HK-2 (cell line): ENCODE data around the gene CFP.
A peak's percentile ranks its signal among the peaks of the same experiment; 100 is the strongest.

Experiments used
- DNase-seq: peaks from one replicate; pipeline ENCODE4 v3.0.0-alpha.2; 2018; ENCODE audit not compliant: unreplicated experiment

CFP gene

GRCh38 chrX:47637546-47638195 lies 7.9 kb upstream of the CFP start:
- no peak for DNase-seq

DNA sequence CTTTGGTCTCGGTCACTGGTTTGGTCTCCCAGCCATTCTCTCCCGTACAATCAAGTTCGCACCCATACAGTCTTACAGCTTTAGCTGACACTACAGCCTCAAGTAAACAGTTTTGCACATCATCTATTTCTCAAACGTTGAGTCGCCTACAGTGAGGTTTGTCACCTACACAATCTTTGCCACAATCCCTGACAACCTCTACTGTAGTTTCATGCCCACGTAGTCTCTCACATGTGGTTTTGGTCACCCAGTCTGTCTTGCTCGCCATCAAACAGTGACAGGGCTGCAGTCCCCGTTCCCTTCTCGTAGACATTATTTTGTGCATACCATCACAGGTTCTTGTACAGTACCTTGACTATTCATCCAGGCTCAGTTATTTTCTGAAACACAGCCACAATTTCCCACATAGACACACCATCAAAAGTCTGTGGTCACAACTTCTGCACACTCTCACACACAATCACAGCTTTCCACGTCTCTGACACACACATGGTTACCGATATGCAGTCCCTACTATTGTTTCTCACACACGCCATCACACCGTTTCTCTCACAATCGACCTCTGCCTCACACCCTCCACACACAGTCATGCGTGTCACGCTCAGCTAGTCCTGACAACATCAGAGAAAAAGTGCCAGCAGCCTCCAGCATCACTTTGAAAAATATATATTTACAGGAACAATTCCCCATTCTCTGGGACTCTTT lies 5.3 kb upstream of the CFP start:
- no peak for DNase-seq

GRCh38 chrX:47633689-47634590 lies 4.2 kb upstream of the CFP start:
- DNase-seq: no peak

DNA sequence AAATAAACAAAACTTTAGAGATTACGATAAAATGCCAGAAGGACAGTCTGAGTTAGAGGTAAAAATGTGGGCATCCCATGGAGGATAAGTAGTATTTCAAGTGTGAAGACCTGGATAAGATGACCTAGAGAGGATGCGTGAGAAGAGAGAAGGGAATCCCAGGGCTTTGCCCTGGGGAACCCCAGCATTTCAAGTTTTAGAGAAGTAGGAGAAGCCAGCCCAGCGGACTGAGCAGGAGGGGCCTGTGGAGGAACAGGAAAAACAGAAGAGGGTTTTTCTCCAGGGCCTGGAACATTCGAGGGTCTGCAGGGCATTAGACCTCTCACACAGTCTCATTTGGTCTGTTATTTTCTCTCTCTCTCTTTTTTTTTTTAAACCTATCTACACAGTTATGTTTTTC lies 2.9 kb upstream of the CFP start:
- no peak for DNase-seq

DNA sequence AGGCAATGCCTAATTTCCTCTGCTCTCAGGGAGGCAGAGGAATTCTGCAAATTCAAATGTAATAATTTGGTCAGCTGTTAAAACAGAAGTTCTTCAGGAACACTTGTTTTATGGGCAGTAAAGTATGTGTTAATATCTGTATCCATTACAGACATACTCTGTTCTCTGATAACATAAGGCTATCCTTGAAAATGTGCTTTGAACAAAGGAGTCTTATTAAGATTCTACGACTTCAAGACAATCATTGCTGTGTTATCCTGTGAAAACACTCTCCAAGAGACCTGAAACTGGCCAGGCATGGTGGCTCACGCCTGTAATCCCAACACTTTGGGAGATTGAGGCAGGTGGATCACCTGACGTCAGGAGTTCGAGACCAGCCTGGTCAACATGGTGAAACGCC lies 1.9 kb upstream of the CFP start:
- no peak for DNase-seq

DNA sequence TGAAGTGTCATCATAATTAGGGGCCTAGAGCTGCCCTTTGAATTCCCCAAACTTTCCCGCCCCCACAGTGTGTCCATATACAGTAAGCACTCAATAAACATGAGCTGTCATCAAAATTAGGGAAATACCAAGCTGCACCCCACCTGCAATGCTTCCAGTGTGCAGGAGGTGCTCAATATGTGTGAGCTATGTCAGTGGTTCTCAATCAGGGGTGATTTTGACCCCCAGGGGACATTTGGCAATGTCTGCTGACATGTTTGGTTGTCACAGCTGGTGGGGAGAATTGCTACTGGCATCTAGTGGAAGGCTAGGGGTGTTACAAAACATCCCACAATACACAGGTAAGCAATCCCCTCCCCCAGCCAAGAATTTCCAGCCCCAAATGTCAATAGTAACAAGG lies 748 bp downstream of the CFP start:
- no peak for DNase-seq

DNA sequence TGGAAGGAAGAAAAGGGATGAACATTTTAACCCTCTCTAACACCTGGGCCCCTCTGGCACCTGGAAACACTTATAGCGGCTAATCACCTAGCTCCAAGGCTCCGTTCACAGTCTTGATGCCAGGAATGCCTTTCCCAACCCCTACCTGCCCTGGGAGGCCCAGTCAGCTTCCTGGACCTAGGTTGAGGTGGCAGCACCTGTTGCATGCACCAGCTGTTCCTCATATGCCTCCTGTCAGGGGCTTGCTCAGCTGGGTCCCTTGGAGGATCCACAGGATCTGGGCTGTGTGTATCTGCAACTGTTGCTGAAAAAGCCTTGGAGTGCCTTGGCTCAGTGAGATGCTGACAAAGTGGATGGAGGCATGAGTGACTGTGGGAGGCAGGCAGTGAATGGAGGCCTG lies 4.4 kb downstream of the CFP start:
- DNase-seq: no peak

DNA sequence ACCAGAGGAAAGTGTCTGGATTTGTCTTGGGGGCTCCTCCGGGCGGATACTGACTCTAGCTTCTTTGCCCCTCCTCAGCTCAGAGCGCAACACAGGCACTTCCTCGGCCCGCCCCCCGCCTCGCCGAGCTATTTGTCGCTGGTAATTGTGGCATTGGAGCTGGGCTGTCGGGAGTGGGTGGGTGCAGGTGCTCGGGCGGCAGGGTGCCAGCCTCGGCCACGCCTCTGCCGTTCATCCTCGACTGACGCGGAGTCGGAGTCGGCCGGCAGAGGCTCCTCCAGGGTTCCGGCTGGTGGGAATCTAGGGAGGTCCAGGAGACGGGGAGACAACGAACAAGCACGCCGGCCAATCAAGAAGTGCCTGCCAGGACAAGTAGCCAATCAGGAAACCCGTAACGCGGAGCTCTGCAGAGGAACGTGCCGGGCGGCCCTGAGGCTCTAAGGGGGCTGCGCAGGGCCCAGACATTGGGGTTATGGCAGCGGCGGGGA lies 6.1 kb downstream of the CFP start:
- DNase-seq: peak; percentile 81

DNA sequence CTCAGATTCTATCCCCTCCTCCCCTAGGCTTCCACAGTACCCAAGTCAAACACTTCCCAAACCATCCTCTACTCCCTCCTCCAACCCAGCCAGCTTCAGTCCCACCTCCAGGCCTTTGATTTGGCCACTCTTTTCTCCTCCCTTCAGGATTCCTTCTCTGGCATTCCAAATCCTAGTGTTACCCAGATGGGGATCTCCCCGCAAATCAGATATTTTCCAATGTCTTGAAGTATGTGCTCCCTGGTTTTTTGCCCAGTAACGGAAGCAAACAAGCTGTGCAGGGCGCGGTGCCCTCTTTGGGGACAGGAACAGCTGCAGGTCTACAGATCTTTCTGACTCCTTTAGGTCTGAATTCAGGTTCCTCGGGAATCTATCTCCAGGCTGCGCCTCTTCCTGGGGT lies 7.9 kb downstream of the CFP start:
- no peak for DNase-seq

DNA sequence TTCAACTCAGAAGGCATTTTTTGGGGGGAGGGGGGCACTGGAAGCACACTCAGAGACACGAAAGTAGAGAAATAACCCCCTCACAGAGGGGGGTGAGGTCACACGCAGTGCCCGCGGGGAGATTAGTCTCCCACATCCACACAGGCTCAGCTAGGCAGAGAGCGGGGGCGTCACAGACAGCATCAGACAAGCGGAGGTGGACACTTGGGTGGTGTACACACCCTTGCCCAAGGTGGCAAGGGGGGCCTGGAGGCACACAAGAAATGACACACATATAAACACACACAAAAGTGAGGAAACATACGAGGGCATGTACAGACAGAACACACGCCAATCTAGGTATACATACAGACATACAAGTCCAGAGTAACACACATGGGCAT lies 9.4 kb downstream of the CFP start:
- DNase-seq: no peak

DNA sequence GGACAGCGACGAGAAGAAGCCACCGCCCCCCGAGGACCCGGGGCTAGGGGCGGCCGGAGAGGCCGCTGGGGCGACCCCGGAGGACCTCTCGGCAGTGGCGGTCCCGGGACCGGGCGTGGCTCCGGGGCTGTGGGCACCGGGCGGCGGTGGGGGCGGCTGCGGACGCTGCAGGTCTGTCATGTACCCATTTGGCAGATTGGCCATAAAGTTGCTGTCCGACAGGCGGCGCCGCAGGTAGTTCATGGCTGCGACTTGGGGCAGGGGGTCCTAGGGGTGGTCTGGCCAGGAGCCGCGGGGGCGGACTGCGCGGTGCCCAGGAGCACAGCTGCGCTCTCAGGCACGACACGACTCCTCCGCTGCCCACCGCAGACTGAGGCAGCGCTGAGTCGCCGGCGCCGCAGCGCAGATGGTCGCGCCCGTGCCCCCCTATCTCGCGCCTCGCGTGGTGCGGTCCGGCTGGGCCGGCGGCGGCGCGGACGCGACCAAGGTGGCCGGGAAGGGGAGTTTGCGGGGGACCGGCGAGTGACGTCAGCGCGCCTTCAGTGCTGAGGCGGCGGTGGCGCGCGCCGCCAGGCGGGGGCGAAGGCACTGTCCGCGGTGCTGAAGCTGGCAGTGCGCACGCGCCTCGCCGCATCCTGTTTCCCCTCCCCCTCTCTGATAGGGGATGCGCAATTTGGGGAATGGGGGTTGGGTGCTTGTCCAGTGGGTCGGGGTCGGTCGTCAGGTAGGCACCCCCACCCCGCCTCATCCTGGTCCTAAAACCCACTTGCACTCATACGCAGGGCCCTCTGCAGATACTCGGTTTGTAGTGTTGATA lies 10.0 kb downstream of the CFP start, which contains the start of gene SYN1:
TSS of gene SYN1 (minus strand) at position 372 of the 817 bp plus-strand sequence. CDS start at position 243, 129 bp downstream.
- peak; percentile 79 for DNase-seq

DNA sequence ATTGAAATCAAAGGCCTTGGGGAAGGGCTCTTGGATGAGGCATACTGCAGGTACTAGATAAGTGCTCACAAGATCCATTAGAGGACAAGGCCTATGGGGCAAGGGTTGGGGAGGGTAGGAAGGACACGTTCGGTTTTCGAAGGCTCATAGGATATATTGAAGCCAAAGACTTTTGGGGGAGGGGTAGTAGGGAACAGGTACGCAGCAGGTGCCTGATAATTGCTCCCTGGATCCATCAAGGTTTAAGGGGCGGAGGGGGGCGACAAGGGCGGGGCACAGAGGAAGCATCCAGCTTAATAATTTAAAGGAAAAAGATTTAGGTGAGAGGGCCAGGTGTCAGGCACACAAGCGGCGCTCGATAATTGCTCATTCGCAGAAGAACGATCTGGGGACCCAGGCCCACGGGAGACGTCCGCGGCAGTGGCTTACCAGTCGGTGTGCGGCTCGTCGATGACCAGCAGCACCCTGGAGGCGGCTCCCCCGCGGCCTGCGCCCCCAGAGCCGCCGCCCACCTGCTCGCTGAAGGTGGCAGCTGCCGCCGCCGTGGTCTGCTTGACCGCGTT lies 10.7 kb downstream of the CFP start:
- DNase-seq: no peak

DNA sequence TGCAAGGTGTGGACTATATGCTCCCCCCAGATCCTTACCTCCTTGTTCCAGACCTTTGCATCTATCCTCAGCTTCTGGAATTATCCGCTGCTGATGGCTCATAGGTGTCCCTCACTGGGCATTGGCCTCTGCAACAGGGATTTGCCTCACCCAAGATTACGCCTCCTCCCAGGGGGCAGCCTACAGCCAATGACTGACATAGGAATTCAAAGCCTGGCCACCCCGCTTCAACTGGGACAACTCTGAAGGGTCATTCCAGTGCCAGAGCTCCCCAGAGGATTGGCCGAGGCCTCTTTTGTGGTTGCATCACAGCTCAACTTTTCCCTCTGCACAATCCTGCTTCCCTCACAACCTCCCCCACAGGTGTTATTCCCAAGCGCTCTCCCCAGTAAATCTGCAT lies 15.1 kb downstream of the CFP start:
- DNase-seq: no peak

- DNase-seq: no peak
Observed at GRCh38 chrX:47613082-47613481, 16.6 kb downstream of the CFP start.

DNA sequence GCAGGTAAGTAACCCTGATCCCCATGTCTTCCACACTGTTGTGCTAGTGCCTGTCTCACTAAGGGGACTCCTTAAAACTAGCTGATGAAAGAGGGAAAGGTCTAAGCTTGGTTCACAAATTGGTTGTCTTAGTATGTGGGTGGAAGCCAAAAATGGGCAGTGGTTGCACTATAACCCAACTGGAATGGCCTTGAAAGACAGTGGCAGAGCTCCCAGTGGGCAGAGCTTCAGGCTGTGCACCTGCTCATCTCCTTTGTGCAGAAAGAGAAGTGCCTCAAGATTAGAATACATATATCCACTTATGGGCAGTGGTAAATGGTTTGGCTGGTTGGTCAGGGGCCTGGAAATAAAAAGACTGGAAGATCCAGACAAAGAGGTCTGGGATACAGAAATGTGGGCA lies 17.3 kb downstream of the CFP start:
- DNase-seq: no peak

- DNase-seq: no peak
Observed at GRCh38 chrX:47611926-47612325, 17.8 kb downstream of the CFP start.

- no peak for DNase-seq
Observed at GRCh38 chrX:47611489-47611888, 18.2 kb downstream of the CFP start.

GRCh38 chrX:47610511-47610910 lies 19.2 kb downstream of the CFP start:
- no peak for DNase-seq

DNA sequence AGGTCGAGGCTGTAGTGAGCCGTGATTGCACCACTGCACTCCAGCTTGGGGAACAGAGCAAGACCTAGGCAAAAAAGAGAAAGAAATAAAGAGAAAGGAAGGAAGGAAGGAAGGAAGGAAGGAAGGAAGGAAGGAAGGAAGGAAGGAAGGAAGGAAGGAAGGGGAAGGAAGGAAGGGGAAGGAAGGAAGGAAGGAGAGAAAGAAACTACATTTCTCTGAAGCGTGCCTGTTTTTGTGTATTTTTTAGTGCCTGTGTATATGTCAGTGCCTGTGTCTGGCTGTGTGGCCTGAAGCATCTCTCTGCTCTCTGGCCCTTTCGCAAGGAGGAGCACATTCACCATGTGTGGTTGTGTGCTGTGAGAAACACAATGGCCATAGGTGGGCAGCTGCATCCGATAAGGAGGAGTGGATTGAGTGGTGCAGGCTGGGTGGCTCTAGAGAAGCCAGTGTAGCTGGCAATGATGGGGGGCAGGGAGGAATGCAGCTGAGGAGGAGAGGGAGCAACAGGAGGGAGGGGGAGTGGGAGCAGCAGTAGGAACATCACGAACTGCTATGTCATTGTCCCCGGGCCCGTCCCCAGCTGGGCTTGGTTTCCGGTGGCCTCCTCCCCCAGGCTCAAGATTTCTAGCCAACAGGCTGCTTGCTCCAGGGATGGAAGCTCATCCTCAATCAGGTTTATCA lies 21.5 kb downstream of the CFP start:
- no peak for DNase-seq

DNA sequence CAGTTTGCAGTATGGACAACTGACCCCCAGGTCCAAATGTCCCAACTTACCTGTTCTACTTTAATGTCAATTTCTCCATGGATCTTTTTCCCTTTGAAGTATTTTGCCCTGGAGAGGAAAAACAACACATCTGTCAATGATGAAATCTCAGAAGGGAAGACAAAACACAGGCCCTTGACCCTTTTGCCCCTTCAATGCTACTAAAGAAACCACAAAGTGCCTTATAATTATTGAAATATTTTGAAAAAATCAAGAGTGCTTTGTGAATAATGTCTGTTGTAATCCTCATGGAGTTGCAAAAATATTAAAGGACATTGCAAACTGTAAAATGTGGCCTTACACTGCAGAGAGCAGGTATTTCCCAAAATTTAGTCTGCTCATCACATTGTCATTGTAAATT lies 22.6 kb downstream of the CFP start:
- DNase-seq: no peak

DNA sequence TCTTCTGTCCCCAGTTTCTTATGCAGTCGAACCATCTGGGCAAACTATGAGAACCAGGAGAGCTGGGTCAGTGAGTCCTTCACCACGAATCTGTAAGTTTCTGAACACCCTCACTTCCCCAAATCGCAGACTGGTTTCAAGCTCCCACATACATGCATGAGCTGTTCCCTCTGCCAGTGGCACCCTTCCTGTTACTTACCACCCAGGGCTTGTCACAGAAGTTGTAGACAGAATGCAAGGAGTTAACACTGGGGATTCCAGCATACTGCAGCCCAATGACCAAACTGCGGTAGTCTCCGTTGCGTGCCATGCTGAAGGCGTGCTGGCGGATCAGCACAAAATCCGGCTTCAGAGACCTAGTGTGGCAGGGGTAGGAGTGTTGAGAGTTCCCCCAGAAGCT lies 24.7 kb downstream of the CFP start:
- no peak for DNase-seq
